Measurements from ENCODE around the gene CACNA2D3.

The CACNA2D3 gene

GRCh38 chr3:54171509-54171908, 49.2 kb downstream of the CACNA2D3 start:
- no peak for TF ChIP-seq SIN3A (IDR thresholded peaks at IDR 0.05; ENCODE audit: borderline replicate concordance, insufficient read depth, low read length)
- no peak for TF ChIP-seq FOXP2 (optimal IDR thresholded peaks at IDR 0.05; ENCODE audit: borderline replicate concordance, extremely low read depth, extremely low read length, insufficient read depth)

DNA sequence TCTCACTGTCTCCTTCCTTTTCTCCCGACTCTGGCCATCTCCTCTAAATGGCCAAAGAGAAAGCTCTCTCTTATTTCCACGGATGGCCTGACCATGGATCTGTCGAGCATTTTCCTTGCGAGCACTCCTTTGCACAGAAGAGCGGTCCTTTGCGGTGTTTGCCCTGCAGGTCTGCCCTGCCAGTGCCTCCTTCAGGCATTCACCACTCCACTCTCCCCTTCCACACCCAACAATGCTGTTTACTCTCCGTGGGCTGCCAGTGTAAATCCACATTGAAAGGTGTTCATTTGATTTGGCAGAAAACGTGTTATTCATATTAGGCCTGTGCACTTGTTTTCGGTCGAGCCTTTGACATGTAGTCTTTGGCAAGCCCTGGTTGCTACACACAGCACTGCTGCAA, 49.6 kb downstream of the CACNA2D3 start:
- TF ChIP-seq, protein P1, sequence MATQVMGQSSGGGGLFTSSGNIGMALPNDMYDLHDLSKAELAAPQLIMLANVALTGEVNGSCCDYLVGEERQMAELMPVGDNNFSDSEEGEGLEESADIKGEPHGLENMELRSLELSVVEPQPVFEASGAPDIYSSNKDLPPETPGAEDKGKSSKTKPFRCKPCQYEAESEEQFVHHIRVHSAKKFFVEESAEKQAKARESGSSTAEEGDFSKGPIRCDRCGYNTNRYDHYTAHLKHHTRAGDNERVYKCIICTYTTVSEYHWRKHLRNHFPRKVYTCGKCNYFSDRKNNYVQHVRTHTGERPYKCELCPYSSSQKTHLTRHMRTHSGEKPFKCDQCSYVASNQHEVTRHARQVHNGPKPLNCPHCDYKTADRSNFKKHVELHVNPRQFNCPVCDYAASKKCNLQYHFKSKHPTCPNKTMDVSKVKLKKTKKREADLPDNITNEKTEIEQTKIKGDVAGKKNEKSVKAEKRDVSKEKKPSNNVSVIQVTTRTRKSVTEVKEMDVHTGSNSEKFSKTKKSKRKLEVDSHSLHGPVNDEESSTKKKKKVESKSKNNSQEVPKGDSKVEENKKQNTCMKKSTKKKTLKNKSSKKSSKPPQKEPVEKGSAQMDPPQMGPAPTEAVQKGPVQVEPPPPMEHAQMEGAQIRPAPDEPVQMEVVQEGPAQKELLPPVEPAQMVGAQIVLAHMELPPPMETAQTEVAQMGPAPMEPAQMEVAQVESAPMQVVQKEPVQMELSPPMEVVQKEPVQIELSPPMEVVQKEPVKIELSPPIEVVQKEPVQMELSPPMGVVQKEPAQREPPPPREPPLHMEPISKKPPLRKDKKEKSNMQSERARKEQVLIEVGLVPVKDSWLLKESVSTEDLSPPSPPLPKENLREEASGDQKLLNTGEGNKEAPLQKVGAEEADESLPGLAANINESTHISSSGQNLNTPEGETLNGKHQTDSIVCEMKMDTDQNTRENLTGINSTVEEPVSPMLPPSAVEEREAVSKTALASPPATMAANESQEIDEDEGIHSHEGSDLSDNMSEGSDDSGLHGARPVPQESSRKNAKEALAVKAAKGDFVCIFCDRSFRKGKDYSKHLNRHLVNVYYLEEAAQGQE (IDR thresholded peaks at IDR 0.05; ENCODE audit: insufficient read depth in 1 of 2, low read depth in 2 of 2, low read length in 2 of 2) = no peak
- TF ChIP-seq FOXP2 (optimal IDR thresholded peaks at IDR 0.05; ENCODE audit: borderline replicate concordance, extremely low read depth, extremely low read length, insufficient read depth) = no peak
- TF ChIP-seq POLR2AphosphoS5 (IDR thresholded peaks at IDR 0.05; ENCODE audit: low read depth, low read length) = no peak
- no peak for TF ChIP-seq TAF1 (IDR thresholded peaks at IDR 0.05; ENCODE audit: borderline replicate concordance, insufficient read depth, low read length)
- TF ChIP-seq SIN3A (IDR thresholded peaks at IDR 0.05; ENCODE audit: borderline replicate concordance, insufficient read depth, low read length) = no peak

- TF ChIP-seq SIN3A (IDR thresholded peaks at IDR 0.05; ENCODE audit: borderline replicate concordance, insufficient read depth, low read length) = no peak
- no peak for TF ChIP-seq TAF1 (IDR thresholded peaks at IDR 0.05; ENCODE audit: borderline replicate concordance, insufficient read depth, low read length)
- TF ChIP-seq POLR2AphosphoS5 (IDR thresholded peaks at IDR 0.05; ENCODE audit: low read depth, low read length) = no peak
- TF ChIP-seq FOXP2 (optimal IDR thresholded peaks at IDR 0.05; ENCODE audit: borderline replicate concordance, extremely low read depth, extremely low read length, insufficient read depth) = no peak
These were observed 51.0 kb downstream of the CACNA2D3 start for GRCh38 chr3:54173371-54173770.

DNA sequence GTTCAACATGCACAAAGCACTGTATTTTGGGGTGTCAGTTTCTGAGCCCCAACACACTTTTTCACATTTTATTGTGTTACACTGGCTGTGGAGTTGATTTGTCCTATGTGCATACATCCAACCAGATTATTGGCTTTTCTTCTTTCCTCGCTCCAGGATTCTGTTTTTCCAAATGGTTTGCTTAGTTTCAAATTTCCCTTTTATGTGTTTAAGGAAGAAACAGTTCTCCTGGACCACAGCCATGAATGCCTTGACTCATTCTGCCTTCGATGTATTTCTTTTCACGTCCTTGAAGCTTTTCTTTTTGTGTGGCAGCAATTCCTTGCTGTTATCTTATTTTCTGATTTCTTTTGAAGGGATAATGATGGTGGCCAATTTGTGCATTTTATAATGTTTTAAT, 53.8 kb downstream of the CACNA2D3 start:
- TF ChIP-seq SIN3A (IDR thresholded peaks at IDR 0.05; ENCODE audit: borderline replicate concordance, insufficient read depth, low read length) (no peak), TAF1 (IDR thresholded peaks at IDR 0.05; ENCODE audit: borderline replicate concordance, insufficient read depth, low read length) (no peak), FOXP2 (optimal IDR thresholded peaks at IDR 0.05; ENCODE audit: borderline replicate concordance, extremely low read depth, extremely low read length, insufficient read depth) (no peak), POLR2AphosphoS5 (IDR thresholded peaks at IDR 0.05; ENCODE audit: low read depth, low read length) (no peak)
- TF ChIP-seq, protein P1 (IDR thresholded peaks at IDR 0.05; ENCODE audit: insufficient read depth in 1 of 2, low read depth in 2 of 2, low read length in 2 of 2) = no peak

GRCh38 chr3:54177816-54178215, 55.5 kb downstream of the CACNA2D3 start:
- no peak for TF ChIP-seq POLR2AphosphoS5 (IDR thresholded peaks at IDR 0.05; ENCODE audit: low read depth, low read length)
- no peak for TF ChIP-seq TAF1 (IDR thresholded peaks at IDR 0.05; ENCODE audit: borderline replicate concordance, insufficient read depth, low read length)
- no peak for TF ChIP-seq SIN3A (IDR thresholded peaks at IDR 0.05; ENCODE audit: borderline replicate concordance, insufficient read depth, low read length)
- TF ChIP-seq FOXP2 (optimal IDR thresholded peaks at IDR 0.05; ENCODE audit: borderline replicate concordance, extremely low read depth, extremely low read length, insufficient read depth) = no peak
- TF ChIP-seq, protein P1 (IDR thresholded peaks at IDR 0.05; ENCODE audit: insufficient read depth in 1 of 2, low read depth in 2 of 2, low read length in 2 of 2) = no peak

DNA sequence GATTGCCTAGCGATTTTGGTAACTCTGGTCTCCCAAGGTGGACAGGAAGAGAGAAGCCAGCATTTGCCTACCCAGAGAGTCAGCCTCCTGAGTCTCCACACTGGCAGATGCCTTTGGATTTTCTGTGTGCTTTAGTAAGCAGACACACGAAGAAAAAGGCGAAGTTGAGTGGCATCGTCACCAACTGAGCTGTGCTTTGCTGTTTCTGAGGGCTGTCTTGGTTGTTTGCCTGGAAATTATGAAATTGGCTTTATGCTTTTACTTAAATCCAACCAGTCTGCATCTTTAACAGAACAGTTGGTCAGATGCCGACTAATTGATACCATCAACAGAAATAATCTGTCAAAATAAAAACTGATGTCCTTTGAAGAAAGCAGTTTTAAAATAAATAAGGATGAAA, 56.0 kb downstream of the CACNA2D3 start:
- TF ChIP-seq POLR2AphosphoS5 (IDR thresholded peaks at IDR 0.05; ENCODE audit: low read depth, low read length) = no peak
- TF ChIP-seq, protein P1 (IDR thresholded peaks at IDR 0.05; ENCODE audit: insufficient read depth in 1 of 2, low read depth in 2 of 2, low read length in 2 of 2) = no peak
- no peak for TF ChIP-seq TAF1 (IDR thresholded peaks at IDR 0.05; ENCODE audit: borderline replicate concordance, insufficient read depth, low read length)
- no peak for TF ChIP-seq FOXP2 (optimal IDR thresholded peaks at IDR 0.05; ENCODE audit: borderline replicate concordance, extremely low read depth, extremely low read length, insufficient read depth)
- no peak for TF ChIP-seq SIN3A (IDR thresholded peaks at IDR 0.05; ENCODE audit: borderline replicate concordance, insufficient read depth, low read length)
